IPS-NIHi11 (cell line): ENCODE data around the gene ECI1.
"Not testable (repeated sequence)": the region's sequence is repeated elsewhere in the genome, so short reads cannot be mapped to it uniquely, and the experiment has no call there.

Experiments used
- DNase-seq: peaks from one replicate; pipeline ENCODE4 v3.0.0; 2012; ENCODE audit warnings: mixed read lengths, low spot score

Gene ECI1

GRCh38 chr16:2210386-2211365, 40.7 kb downstream of the ECI1 start, which contains the start of gene BRICD5:
Gene BRICD5, minus strand, starts transcription at chr16:2210863. Its CDS starts 30 bp downstream, at chr16:2210833.
- no peak for DNase-seq

- DNase-seq, result no peak
These were observed 41.4 kb downstream of the ECI1 start for GRCh38 chr16:2210009-2210332.

- DNase-seq, result no peak
These were observed 42.0 kb downstream of the ECI1 start for GRCh38 chr16:2209258-2210008.

- DNase-seq, result no peak
These were observed 42.6 kb downstream of the ECI1 start for GRCh38 chr16:2208772-2209171.

GRCh38 chr16:2208308-2208707, 43.1 kb downstream of the ECI1 start:
- no peak for DNase-seq

- DNase-seq, result no peak
These were observed 43.5 kb downstream of the ECI1 start for GRCh38 chr16:2207872-2208271.

GRCh38 chr16:2206780-2207433, 44.5 kb downstream of the ECI1 start:
- DNase-seq, result no peak

GRCh38 chr16:2206420-2206779, 45.0 kb downstream of the ECI1 start:
- DNase-seq, result no peak

GRCh38 chr16:2205967-2206313, 45.4 kb downstream of the ECI1 start:
- DNase-seq, result peak; percentile 41

GRCh38 chr16:2205104-2205966, 46.1 kb downstream of the ECI1 start, which contains the start of gene MLST8:
Gene MLST8, plus strand, starts transcription at chr16:2205454. Its CDS starts 632 bp downstream, at chr16:2206086.
- DNase-seq, result peak; percentile 96

- no peak for DNase-seq
These were observed 46.8 kb downstream of the ECI1 start for GRCh38 chr16:2204416-2205103.

- not testable (repeated sequence) for DNase-seq
These were observed 48.2 kb downstream of the ECI1 start for GRCh38 chr16:2203119-2203688.

- DNase-seq, result no peak
These were observed 51.1 kb downstream of the ECI1 start for GRCh38 chr16:2200313-2200712.

- no peak for DNase-seq
These were observed 51.7 kb downstream of the ECI1 start for GRCh38 chr16:2199621-2200139.

- DNase-seq, result no peak
These were observed 52.3 kb downstream of the ECI1 start for GRCh38 chr16:2199095-2199494.

- DNase-seq, result no peak
These were observed 53.1 kb downstream of the ECI1 start for GRCh38 chr16:2198283-2198682.

- DNase-seq, result no peak
These were observed 53.6 kb downstream of the ECI1 start for GRCh38 chr16:2197765-2198164.

- DNase-seq, result no peak
These were observed 54.3 kb downstream of the ECI1 start for GRCh38 chr16:2196981-2197511.

- DNase-seq, result peak; percentile 81
These were observed 55.0 kb downstream of the ECI1 start, which contains the start of gene CASKIN1 for GRCh38 chr16:2196162-2196980. Gene CASKIN1, minus strand, starts transcription at chr16:2196605. Its CDS starts 173 bp downstream, at chr16:2196432.
